Body of pancreas (tissue), 4 donors: ENCODE measurements around the gene SWI5. TPM values are rescaled to one million over a fixed set of nuclear protein-coding genes. Genes with fewer than 3 reads are reported as not detected.

Experiments used
- ATAC-seq: fragments of 150-250 bp; one replicate; pipeline ENCODE4 v1.9.1; 2016
- DNase-seq, 4 donors: peaks; one replicate each; pipeline ENCODE4 v3.0.0-alpha.2; 2019
- H3K27ac ChIP-seq, 4 donors: fragments of 200-600 bp; sonication (generic); 1 replicate in 3 of 4; 2 replicates in 1 of 4; pipeline versions ENCODE4 v1.5.1 to v1.6.1; 2016 to 2019; ENCODE audit warnings: mild to moderate bottlenecking in 1 of 4, mixed read lengths in 1 of 4, moderate library complexity in 1 of 4
- H3K27me3 ChIP-seq, 2 donors: fragments of 200-600 bp; sonication (generic); one replicate each; pipeline ENCODE4 v1.6.0; 2016; ENCODE audit warnings: mild to moderate bottlenecking in 1 of 2
- H3K36me3 ChIP-seq, 2 donors: fragments of 200-600 bp; sonication (generic); replicated peaks in 1 of 2; 2 replicates each; pipeline ENCODE4 v1.5.1; 2016; ENCODE audit warnings: low read depth in 2 of 2; ENCODE audit not compliant: insufficient read depth in 1 of 2
- H3K4me1 ChIP-seq: fragments of 200-600 bp; sonication (generic); one replicate; pipeline ENCODE4 v1.6.0; 2016
- H3K4me3 ChIP-seq, 2 donors: fragments of 200-600 bp; sonication (generic); 1 replicate in 1 of 2; 2 replicates in 1 of 2; pipeline ENCODE4 v1.5.1; 2016 to 2019
- H3K9me3 ChIP-seq, 3 donors: fragments of 200-600 bp; sonication (generic); 1 replicate in 2 of 3; 2 replicates in 1 of 3; pipeline ENCODE4 v1.5.1; 2016
- CTCF ChIP-seq, 7 experiments: fragments of 450-650 bp in 4 of 7; fragments of 200-600 bp in 3 of 7; sonication (generic) in 3 of 7; IDR thresholded peaks; one replicate each; pipeline ENCODE4 v1.5.1; 2016 to 2019; ENCODE audit warnings: antibody characterized with exemption in 7 of 7
- POLR2A ChIP-seq, 3 donors: fragments of 450-650 bp; IDR thresholded peaks; one replicate each; pipeline ENCODE4 v1.6.1; 2016; ENCODE audit warnings: antibody characterized with exemption in 3 of 3, mild to moderate bottlenecking in 2 of 3
- WGBS, 2 donors: methylation state at CpG; one replicate each; pipeline ENCODE4 v1.1.5; 2017; 5-methylcytosine and 5-hydroxymethylcytosine counted together
- intact Hi-C: fragments of 100-400 bp; cut with DNase I; formaldehyde crosslinking; loops from one replicate; pipeline ENCODE4 v1.15.1; 2023
- microRNA counts, 2 donors: library from miRNA; unstranded; fragments of <30 nt; microRNA quantifications; one replicate each; lab custom pipeline; 2017
- microRNA-seq, 2 donors: library from miRNA; unstranded; fragments of <30 nt; microRNA quantifications; one replicate each; pipeline ENCODE4, GENCODE V29; 2016; ENCODE audit warnings: borderline number of aligned reads in 2 of 2, borderline replicate concordance in 2 of 2
- small RNA-seq: library from RNA; depleted of rRNA; stranded (forward); fragments of <200 nt; gene quantifications from one replicate; pipeline ENCODE3, GENCODE V24; 2016
- total RNA-seq, 2 donors: library from RNA; depleted of rRNA; stranded (reverse); fragments of >200 nt; gene quantifications; one replicate each; pipeline ENCODE4 v1.1.0, GENCODE V29; 2016

SWI5 gene
- total RNA-seq, 2 donors from 2014 or later = 14.5 to 20.1 TPM

- TF ChIP-seq CTCF (IDR thresholded peaks at IDR 0.05) (no peak), POLR2A (IDR thresholded peaks at IDR 0.05) (no peak)
- no peak overlapping the region for H3K4me3 ChIP-seq
- DNase-seq (no peak), ATAC-seq (no peak)
- no peaks in the 10 kb centered on the region for H3K9me3 ChIP-seq
- intact Hi-C loops = no loop called here
- no peaks in the 10 kb centered on the region for H3K36me3 ChIP-seq
- WGBS, 2 donors = 79 to 84% methylated on average over 6 to 7 of the region's 7 CpGs
- H3K4me1 ChIP-seq = peaks cover 15% of the 10 kb centered on the region
- H3K27ac ChIP-seq = no peak overlapping the region
- H3K27me3 ChIP-seq = no peaks in the 10 kb centered on the region
These were observed 61.9 kb downstream of the SWI5 start for GRCh38 chr9:128337936-128338335.

MicroRNAs within 50 kb of the gene (microRNA counts, 767-probe panel; counts per million panel counts)
- microRNA hsa-miR-199b-5p (lab: Ali Mortazavi, UCI) = 736 to 7,719 counts per million in 2 donors
- microRNA hsa-miR-3154 (lab: Ali Mortazavi, UCI) = 0 to 736 counts per million in 2 donors

Small RNAs within 50 kb of the gene (microRNA-seq; reads per million reads assigned to microRNA genes)
- gene MIR199B = 119 to 339 reads per million in 2 donors
- gene MIR3154 = 0.90 to 0.93 reads per million in 2 donors

Small RNAs within 50 kb of the gene (small RNA-seq; reads per million reads assigned to genes)
- 20.9 reads per million, percentile 94 among the genes with 10 or more reads in this experiment for gene MIR199B
- gene MIR3154 = not detected

Other genes with a start within 250 kb of the SWI5 start
- 1 to 10 TPM; 1.3 to 4.9 TPM for gene NAIF1, start 209.0 kb upstream of the SWI5 start, total RNA-seq
- gene SLC25A25, start 208.0 kb upstream of the SWI5 start, total RNA-seq = 10 to 100 TPM; 31.4 to 36.6 TPM
- gene PTGES2, start 148.5 kb upstream of the SWI5 start, total RNA-seq = 100 to 1,000 TPM in 1 of 2 donors, 10 to 100 TPM in 1; 55.8 to 145 TPM
- gene LCN2, start 126.8 kb upstream of the SWI5 start, total RNA-seq = 10 to 100 TPM in 1 of 2 donors, 1 to 10 TPM in 1; 4.9 to 24.6 TPM
- gene BBLN, start 116.0 kb upstream of the SWI5 start, total RNA-seq = 100 to 1,000 TPM; 113 to 129 TPM
- 10 to 100 TPM; 58.4 to 61.6 TPM for gene CIZ1, start 84.7 kb upstream of the SWI5 start, total RNA-seq
- gene DNM1, start 72.9 kb upstream of the SWI5 start, total RNA-seq = 10 to 100 TPM; 13.0 to 29.0 TPM
- 100 to 1,000 TPM in 1 of 2 donors, 10 to 100 TPM in 1; 53.2 to 138 TPM for gene GOLGA2, start 269 bp upstream of the SWI5 start, total RNA-seq
- gene TRUB2, start 46.2 kb downstream of the SWI5 start, total RNA-seq = 10 to 100 TPM in 1 of 2 donors, 1 to 10 TPM in 1; 6.3 to 11.4 TPM
- 10 to 100 TPM; 37.4 to 89.7 TPM for gene COQ4, start 46.6 kb downstream of the SWI5 start, total RNA-seq
- gene SLC27A4, start 64.3 kb downstream of the SWI5 start, total RNA-seq = 10 to 100 TPM; 15.0 to 17.1 TPM
- gene URM1, start 95.1 kb downstream of the SWI5 start, total RNA-seq = 10 to 100 TPM; 15.6 to 23.4 TPM
- 10 to 100 TPM; 28.0 to 42.0 TPM for gene CERCAM, start 144.6 kb downstream of the SWI5 start, total RNA-seq
- gene ODF2, start 179.7 kb downstream of the SWI5 start, total RNA-seq = 10 to 100 TPM; 14.3 to 23.4 TPM
- gene GLE1, start 228.4 kb downstream of the SWI5 start, total RNA-seq = 10 to 100 TPM in 1 of 2 donors, 1 to 10 TPM in 1; 8.3 to 11.5 TPM